HG02642 (cell line): ENCODE data around the gene ZP3.
"Not testable (repeated sequence)": the region's sequence is repeated elsewhere in the genome, so short reads cannot be mapped to it uniquely, and the experiment has no call there.

Experiments used
- ATAC-seq: cut with Tn5 transposase; IDR thresholded peaks from one replicate; pipeline ENCODE4 v1.9.1; 2021; ENCODE audit warnings: mild to moderate bottlenecking; ENCODE audit not compliant: unreplicated experiment, poor library complexity

Gene ZP3

DNA sequence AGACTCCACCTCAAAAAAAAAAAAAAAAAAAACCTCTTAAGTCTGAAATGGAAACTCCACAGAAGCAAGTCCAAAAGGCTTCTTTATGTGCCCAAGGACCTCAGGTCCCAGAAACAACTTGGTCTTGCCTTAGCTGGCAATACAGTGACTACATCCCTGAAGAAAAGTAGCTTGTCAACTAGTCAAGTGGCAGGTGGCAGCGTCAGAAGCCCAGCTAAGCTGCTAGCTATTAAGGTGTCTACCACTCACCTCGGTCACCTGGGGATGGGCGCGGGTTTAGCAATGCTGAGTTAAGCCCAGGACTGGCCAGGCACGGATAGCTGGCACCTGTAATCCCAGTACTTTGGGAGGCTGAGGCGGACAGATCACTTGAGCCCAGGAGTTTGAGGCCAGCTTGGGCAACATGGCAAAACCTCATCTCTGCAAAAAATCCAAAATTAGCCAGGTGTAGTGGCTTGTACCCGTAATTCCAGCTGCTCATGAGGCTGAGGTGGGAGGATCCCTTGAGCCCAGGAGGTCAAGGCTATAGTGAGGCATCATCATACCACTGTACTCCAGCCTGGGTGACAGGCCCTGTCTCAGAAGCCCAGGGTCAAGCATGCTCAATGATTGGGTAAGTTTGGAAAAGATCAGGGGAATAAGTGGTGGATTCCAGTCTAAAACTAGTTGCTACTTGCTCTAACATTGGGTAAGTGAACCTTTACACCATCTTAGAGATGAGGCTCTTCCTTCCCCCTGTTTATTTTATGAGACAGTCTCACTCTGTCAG, 14.6 kb downstream of the ZP3 start:
- not testable (repeated sequence) for ATAC-seq

GRCh38 chr7:76440404-76440803, 15.7 kb downstream of the ZP3 start:
- not testable (repeated sequence) for ATAC-seq

DNA sequence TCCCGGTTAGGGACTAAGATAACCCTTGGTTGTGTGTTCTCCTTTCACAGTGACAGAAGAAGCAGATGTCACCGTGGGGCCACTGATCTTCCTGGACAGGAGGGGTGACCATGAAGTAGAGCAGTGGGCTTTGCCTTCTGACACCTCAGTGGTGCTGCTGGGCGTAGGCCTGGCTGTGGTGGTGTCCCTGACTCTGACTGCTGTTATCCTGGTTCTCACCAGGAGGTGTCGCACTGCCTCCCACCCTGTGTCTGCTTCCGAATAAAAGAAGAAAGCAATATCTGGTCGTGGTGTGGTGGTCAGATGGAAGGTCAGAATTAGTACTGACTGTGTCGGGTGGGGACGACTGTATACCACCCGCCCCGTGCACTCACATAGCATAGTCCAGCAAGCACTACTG, 17.0 kb downstream of the ZP3 start:
- peak; percentile 42 for ATAC-seq

DNA sequence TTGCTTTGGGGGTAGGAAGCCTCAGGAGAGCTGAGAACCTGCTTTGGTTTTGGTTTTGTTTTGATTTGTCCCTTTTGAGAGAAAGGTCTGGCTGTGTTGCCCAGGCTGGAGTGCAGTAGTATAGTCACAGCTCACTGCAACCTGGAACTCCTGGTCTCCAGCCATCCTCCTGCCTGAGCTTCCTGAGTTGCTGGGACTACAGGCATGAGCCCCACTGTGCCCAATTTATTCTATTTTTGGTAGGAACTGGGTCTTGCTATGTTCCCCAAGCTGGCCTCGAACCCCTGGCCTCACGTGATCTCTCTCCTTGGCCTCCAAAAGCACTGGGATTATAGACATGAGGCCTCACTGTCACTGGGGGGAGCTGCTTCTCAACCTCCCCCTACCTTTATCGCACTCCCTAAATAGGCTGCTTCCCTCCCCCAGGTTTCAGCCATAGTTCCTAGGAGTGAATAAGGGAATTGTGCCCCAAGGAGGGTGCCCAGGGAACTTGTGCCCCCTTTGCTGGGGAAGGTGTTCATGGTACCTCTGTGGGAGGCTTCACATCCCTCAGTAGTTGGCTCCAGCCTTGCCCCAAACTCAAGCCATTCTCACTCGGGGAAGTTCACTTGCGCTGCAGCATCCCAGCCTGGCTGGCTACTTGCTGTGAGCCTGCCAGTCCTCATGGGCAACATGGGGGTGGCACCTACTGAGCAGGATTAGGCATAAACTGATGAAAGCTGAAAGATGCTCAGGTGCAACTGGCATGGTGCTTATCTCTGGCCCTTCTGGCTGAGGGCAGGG, 18.1 kb downstream of the ZP3 start:
- not testable (repeated sequence) for ATAC-seq

DNA sequence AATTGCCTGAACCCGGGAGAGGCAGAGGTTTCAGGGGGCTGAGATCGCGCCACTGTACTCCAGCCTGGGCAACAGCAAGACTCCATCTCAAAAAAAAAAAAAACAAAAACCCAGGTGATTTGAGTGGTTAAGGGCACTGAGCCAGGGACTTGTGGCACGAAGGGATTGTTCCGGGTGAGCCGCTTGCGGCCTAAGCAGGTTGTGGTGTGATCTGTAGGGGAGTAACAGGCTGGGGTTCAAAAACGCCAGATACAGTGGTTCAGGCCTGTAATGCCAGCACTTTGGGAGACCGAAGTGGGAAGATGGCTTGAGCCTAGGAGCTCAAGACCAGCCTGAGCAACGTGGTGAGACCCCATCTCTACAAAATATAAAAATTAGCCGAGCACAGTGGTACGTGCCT, 19.1 kb downstream of the ZP3 start:
- not testable (repeated sequence) for ATAC-seq

GRCh38 chr7:76445577-76446008, 20.8 kb downstream of the ZP3 start:
- ATAC-seq, result peak; percentile 82

- not testable (repeated sequence) for ATAC-seq
Measured at GRCh38 chr7:76457017-76457416, 32.3 kb downstream of the ZP3 start.

GRCh38 chr7:76458504-76458903, 33.8 kb downstream of the ZP3 start:
- ATAC-seq, result not testable (repeated sequence)

DNA sequence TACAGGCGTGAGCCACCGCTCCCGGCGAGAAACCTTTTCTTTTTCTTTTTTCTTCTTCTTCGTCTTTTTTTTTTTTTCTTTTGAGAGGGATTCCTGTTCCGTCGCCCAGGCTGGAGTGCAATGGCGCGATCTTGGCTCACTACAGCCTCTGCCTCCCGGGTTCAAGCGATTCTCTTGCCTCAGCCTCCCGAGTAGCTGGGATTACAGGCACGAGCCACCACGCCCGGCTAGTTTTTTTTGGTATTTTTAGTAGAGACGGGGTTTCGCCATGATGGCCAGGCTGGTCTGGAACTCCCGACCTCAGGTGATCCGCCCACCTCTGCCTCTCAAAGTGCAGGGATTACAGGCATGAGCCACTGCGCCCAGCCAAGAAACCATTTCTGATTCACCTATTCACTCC, 36.0 kb downstream of the ZP3 start:
- not testable (repeated sequence) for ATAC-seq

DNA sequence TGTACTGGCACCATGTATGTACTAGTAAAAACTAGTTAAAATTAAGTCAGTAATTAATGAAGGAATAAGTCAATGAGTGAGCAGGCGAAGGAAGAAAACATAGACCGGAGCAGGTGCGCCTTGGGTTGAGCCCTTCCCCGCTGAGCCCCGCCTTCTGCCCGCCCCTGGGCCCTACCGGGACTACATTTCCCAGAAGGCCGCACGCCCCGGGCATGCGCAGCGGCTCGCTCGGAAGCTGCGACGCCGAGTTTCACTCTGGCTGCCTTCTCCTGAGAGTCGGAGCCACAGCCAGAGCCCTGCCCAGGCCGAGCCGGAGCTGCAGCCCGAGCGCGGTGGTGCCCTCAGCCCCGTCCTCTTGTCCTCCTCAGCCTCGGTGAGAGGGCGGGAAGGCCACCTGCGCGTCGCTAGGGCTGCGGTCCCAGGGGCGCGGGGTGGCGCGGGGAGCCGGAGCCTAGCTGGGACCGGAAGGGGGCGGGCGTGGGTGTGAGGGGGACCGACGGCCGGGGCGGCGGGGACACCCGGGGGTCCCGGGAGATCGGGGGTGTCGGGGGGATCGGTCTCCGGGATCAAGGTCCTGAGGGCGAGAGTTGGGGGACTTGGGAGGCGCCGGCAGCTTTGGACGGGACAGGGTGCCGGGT, 36.8 kb downstream of the ZP3 start, which contains the start of gene DTX2:
DTX2 (plus strand) TSS at position 246 of the 638 bp plus-strand sequence. CDS start 18,801 bp downstream, outside the sequence.
- peak; percentile 99 for ATAC-seq

GRCh38 chr7:76462271-76462882, 37.6 kb downstream of the ZP3 start:
- not testable (repeated sequence) for ATAC-seq

- ATAC-seq, result not testable (repeated sequence)
Measured at GRCh38 chr7:76464959-76465358, 40.2 kb downstream of the ZP3 start.

DNA sequence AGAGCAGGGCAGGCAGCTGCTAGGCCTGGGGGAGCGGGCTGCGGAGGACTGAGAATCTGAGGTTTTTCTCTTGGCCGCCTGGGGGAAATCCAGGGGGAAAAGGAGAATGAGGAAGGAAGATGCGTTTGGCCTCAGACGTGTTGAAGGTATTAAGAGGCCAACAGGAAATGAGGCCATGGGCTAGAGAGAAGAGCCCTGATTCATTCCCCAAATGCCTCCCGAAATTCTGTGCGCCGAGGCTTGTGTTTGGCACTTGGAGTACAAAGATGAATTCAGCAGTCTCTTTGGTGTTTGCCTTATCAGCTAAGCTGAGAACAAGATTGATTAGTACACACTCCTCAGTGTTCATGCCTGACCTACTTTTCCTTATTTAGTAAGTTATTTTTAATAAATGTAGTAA, 41.2 kb downstream of the ZP3 start:
- not testable (repeated sequence) for ATAC-seq

DNA sequence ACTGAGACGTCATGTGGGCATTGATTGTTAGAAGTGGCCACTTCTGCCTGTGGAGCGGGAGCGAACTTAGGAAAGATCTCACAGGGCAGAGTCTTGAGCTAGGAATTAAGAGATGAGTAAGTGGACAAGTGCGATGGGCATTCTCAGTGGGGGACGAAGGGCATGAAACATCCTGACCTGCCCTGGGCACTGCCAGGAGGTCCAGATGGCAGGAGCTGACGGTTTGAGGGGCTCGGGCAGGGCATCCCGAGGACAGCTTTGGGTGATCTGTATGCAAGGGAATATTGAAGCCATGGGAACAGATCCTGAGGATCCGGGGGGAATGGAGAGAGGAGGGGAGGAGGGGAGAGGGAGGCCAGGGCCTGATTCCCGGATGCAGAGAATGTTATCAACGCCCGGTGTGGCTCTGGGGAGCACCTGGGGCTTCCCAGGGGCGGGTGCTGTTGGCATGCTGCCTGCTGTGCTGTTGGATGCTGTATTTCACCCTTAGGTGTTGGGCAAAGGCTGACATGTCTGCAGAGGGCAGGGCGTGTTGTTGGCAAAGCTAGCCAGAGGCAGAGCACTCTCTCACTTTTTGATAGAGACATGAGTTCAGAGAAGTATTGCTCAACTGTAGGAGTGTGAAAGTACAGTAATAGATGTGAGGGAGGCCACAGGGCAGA, 43.1 kb downstream of the ZP3 start:
- ATAC-seq, result peak; percentile 41

DNA sequence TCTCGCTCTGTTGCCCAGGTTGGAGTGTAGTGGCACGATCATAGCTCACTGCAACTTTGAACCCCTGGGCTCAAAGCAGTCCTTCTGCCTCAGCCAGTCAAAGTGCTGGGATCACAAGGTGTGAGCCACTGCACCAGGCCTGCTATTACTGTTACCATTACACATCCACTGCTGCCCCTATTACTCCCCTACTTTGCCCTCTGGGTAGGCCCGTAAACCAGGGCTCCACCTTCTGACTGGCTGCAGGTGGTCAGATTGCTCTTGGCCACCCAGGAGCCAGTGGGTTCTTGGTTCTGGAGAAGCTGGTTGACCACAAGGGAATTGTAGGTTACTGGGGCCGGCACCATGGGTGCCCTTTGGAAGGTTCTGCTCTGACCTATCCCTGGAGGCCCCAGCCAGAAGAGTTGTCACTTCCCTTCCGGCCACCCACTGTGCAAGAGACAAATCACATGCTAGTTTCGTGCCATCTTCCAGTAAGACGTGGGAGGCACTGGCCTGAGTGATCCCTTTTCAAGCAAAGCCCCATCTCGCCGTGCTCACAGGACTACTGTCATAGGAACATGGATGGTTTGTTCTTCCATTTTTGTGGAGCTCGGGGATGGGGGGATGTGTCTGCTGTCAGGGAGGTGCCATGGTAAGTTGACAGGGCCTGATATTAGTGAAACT, 46.9 kb downstream of the ZP3 start:
- not testable (repeated sequence) for ATAC-seq

DNA sequence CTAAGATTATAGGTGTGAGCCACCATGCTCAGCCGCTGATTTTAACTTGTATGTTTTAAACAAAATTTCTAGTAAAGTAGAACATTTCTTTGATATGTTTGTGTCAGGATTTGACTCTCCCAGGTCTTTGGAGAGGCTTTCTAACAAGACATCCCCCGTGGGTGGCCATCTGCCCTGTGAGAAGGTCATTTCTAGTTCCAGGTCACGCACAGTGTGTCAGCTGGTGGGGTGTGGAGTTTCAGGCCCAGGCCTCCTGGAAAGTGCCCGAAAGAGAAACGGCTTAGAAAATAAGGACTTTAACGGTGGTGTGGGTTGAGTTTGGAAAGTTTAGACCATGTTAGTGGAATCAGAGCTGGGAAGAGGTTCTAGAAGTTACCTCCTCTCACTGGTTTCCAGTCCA, 48.3 kb downstream of the ZP3 start:
- ATAC-seq, result not testable (repeated sequence)

DNA sequence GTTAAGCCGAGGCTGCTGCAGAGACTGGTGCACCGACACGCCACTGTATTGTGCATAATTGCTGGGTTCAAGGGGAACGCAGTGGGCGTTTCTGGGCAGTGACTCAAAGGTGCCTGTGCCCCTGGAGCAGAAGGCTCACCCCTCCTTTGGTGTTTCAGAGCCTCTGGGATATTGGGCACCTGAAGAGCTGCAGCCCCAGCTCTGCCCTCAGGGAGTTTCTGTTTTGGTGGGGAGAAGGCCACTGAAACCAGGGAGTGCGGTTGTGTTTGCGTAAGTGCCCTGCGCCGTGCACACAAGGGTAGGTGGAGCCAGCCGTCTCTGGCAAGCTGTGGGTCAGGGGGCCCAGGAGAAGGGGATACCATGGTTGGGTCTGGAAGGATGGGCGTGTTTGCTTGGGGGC, 51.5 kb downstream of the ZP3 start:
- not testable (repeated sequence) for ATAC-seq

DNA sequence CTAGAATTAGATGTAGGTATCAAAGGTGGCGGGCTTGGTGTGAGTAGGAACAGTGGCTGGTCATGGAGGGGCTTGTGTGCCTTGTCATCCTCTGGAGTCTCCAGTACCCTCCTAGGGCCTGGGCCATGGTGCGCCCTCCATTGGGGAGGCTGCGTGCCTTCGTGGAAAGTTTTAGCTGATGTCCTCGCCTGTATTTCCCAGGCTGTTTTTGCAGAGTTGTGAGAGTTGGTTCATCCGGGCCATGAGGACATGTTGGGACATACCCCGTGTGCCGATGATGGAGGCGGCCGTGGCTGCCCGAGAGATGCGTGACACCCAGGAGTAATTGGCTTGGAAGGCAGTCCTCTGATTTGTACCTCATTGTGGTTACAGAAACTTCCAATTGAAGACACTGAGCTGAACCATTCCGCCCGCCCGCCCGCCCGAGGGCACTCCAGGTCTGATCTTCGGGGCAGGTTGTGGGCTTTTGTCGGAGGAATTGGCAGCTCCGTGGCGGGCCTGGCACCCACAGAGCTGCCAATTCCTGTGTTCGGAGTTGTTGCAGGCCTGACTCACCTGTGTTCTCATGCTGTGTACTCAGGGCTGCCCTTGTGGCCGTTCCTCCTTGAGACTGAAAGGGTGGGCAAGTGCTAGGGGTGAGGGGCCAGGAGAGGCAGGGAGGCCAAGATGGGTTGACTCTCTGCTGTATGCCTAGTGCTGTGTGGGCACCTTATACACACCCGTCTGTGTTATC, 52.2 kb downstream of the ZP3 start:
- not testable (repeated sequence) for ATAC-seq

DNA sequence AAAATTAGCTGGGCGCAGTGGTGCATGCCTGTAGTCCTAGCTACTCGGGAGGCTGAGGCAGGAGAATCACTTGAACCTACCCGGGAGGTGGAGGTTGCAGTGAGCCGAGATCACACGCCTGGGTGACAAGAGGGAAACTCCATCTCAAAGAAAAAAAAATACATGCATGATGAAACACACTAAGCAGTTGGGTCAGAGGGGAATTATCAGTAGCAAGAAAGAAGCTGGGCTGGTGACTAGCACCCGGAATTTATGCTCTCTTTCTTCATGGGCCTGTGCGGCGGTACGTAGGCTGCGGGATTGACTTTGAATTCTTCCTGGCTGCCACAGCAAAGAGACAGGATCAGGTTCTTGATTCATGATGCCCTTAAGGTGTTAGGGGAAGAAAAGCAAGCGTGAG, 54.9 kb downstream of the ZP3 start:
- not testable (repeated sequence) for ATAC-seq
